ENCODE results near the gene KANSL1.

DNA sequence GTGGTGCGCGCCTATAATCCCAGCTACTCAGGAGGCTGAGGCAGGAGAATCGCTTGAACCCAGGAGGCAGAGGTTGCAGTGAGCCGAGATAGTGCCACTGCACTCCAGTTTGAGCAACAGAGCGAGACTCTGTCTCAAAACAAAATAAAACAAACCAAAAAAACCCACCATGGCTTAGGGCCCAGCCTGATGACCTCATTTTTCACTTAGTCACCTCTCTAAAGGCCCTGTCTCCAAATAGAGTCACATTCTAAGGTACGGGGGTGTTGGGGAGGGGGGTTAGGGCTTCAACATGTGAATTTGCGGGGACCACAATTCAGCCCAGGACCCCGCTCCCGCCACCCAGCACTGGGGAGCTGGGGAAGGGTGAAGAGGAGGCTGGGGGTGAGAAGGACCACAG lies 195.6 kb downstream of the KANSL1 start:
- TF ChIP-seq POLR2A (IDR thresholded peaks at IDR 0.05; ENCODE audit: low read depth, low read length) (no peak), POLR2AphosphoS5 (IDR thresholded peaks at IDR 0.05; ENCODE audit: low read depth, low read length) (no peak), TAF1 (IDR thresholded peaks at IDR 0.05; ENCODE audit: borderline replicate concordance, low read depth, low read length) (no peak)
